AG20443 (cell line): ENCODE data around the gene ARFIP2.

ENCODE experiments used
- DNase-seq: peaks from one replicate; pipeline ENCODE4 v3.0.0; 2012; ENCODE audit warnings: low spot score, mixed read lengths

The ARFIP2 gene

GRCh38 chr11:6481924-6482275, 769 bp upstream of the ARFIP2 start:
- DNase-seq: no peak

- no peak for DNase-seq
Measured at GRCh38 chr11:6480299-6480914, 724 bp downstream of the ARFIP2 start.

DNA sequence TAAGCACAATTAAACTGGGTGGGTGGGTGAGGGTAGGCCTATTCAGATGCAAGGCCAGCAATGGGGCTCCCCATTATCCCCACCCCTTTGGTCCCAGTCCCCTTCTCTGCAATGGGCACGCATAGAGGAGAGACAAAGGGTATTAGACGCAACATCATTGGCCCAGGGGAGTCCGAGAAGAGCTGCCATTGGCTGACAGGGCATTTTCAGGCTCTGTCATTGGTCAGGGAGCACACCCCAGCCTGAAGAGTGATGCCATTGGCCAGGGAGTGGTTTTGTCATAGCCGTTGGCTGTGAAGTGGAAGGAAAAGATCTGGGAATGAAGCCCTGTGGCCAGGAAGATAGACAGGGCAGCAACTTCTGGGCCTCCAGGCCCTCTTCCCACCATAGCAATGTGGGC, 4.6 kb downstream of the ARFIP2 start:
- DNase-seq: no peak

DNA sequence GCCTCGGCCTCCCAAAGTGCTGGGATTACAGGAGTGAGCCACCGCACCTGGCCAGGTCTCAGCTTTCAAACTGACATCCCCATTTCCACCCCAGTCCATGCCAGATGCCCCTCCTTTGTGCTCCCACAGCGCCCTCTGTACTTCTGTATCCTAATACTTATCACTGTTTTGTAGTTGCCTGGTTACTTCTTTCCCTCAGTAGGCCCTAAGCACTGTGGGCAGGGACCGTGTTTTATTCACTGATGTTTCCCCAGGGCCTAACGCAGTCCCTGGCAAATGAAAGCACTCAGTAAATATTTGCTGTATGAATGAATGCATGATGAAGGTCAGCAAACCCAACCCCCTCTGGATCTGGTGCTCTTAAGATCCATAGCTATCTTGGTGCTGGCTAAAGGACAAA, 5.2 kb downstream of the ARFIP2 start:
- DNase-seq: no peak

DNA sequence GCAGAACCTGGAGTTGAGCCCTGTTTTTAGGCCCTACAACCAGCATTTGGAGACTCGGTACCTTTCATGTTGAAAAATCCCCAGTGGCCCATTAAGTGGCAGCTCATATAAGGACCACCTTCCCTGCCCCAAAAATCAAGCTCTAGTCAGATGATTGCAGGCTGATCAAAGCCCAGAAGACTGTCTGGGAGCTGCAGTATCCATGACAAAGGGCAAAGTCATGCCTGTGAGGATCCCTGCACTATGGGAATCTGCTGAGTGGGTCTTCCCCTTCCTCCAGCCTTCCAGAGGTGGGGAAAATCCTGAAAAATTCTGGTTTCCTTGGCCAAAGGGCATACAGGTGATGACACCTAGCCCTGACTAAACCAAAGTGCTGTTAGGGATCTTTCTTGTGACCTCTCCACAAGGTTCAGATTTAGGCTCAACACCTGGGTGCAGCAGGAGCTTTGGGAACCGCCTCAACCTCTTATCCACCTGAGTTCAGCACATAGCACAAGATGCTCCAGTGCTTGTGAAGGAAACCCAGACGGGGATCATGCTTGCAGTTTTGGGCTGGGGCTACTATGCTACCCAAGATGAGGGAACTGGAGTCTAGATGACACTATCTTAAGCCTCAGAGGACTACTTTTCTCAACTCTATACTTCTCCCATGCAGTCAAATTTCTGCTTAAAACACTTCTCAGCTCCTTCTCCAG, 6.2 kb downstream of the ARFIP2 start:
- DNase-seq: no peak

DNA sequence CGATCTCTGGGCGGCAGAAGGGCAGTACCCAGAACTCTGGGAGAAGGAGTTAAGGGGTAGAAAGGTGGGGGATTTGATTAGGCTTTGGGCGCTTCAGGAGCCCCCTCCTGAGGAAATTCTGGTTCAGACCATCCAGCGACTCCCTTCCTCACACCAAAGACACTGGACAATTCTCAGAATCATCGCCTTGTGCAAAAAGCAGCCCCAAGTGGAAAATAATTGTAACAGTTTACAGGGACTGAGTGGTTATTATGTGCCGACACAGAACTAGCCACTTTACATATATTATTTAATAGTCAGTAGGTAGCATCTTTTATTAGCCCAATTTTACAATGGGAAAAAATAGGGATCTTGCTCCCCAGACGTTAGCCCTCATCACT, 6.7 kb downstream of the ARFIP2 start:
- DNase-seq: no peak

DNA sequence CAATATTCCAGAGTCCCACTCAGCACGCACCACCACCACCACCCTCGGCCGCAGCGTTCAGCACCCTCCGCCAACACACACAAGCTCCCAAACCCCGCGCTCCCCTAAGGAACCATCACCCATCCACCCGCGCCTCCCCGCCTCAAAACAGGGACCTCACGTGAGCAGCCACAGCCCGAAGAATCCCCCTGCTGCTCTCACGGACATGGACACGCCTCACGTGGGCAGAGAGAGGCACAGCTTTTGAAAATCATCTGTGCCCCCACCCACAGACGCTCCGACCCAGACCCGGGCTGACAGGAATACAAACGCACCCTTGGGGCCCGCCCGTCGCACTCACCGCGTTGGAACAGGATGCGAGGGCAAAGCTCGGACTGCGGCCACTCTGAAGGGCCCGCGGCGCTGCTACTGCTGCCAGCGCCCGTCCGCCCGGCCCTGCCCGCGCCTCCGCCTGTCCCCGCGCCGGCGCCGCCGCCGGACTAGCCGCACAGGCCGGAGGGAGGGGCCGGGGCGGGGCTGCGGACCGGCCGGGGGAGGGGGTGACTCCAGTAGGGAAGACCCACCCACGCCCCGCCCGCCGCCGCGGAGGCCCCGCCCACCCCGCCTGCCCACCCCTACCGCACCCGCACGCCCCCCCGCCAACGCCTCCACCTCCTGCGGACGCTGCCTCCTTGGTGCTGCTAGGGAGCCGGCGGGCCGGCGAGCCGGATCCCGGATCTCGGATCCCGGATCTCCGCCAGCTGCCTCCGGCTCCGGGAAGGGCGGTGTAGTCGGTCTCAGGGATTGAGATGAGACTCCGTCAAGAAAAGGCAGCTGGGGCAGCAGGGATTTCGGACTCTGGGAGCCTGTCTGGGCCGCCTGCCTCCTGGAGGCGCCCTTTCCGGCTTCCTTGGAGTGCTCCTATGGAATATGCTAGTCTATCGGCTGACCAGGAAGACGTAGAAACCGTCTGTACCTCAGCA, 7.4 kb downstream of the ARFIP2 start, which contains the start of gene TRIM3:
Gene TRIM3 (minus strand): TSS at position 491 of the 962 bp plus-strand sequence. CDS start 8,246 bp downstream, outside the sequence.
- DNase-seq: peak; percentile 99

DNA sequence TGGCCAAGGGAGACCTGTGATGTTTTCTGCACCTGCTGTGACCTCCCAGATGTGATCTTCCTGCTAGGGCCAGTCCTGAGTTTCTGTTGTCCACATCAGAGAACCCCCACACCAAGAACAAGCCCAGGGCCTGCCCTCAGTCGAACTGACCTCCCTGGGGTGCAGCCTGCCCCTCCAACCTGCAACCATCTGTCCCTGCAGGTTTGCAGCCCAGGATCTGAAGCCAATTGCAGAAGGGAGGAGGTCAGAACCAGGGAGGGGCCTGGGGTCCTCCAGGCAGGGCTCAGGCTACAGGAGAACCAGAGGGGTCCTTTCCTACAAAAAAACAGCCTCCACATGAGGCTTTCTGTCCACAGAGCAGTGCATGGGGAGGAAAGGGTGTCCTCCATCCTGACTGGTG, 8.2 kb downstream of the ARFIP2 start:
- no peak for DNase-seq

DNA sequence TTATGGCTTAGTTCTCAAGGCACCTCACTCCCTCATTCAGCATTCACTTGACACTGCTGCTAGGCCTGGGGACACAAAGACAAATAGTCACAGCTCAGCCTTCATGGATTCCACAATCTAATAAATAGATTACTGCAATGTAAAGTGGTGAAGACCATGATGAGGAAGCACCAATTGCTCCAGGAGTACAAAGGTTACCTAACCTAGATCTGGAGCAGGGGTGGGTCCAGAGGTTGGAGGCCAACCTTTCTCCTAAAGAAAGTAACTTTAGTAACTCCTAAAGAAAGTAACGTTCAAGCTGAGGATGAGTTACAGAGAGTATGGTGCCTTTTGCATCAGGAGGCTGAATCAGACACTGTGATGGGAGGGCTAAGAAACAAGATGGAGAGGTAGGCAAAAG, 11.5 kb downstream of the ARFIP2 start:
- no peak for DNase-seq

DNA sequence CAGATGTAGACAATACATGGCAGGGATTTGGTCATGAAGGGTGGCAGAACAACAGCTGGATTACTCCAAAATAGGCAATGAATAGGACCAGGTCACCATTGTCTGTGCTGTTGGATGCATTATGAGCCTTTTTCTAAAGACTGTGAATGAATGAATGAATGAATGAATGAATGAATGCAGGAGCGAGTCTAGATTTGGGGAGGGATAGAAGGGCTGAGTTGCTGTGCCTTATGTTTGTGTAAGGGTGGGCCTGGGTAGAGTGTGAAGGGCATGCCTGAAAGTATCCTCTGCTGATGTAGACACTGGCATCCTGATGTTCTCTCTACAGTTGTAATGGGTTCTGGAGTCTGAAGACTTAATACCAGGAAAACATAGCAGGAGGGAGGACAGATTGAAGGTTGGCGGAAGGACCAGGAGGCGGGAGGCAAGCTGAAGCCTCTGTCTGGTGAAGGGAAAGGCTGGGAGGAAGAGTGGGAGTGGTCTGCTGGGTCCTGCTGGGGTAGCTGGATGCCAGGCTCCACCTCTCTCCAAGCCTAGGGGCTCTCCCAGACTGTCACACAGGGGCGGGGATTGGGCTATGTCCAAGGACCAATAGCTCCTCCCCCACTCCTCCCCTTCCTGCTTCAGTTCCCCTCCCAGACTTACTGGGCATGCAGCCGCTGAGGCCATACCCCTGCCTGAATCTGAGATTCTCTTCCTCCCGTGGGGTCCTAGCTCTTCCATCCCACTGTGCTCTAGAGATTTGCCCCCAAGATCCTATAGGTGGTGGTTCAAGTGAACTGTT, 12.2 kb downstream of the ARFIP2 start:
- peak; percentile 83 for DNase-seq

- DNase-seq: no peak
Measured at GRCh38 chr11:6459099-6459450, 22.1 kb downstream of the ARFIP2 start.

DNA sequence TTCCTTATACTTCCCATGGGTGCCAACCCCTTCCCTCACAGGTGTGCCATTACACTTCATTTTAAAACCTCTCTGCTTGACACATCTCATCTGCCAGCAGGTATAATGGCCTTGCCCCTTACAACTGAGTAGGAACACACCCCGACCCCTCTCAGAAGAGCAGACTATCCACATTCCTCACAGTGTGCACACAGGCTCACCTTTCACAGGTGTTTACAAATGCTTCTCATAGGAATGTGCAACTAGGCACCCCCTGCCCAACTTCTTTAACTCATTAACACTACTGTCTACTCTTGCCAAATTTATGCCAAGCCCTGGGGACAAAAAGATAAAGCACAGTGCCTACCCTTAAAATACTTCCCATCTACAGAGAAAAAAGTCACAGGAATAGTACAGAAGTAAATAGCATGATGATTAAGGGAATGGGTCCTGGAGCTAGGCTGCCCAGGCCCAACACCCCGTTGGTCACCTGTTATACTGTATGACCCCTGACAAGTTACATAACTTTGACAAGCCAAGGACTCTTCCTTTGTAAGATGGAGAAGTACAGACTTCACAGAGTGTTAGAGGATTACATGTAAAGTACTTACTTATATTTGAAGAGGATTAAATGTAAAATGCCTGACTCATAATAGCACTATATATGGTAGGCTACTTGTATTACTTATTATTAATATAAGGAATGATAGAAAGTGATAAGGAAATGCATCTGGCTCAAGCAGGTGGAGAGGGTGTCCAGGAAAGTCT, 22.6 kb downstream of the ARFIP2 start:
- DNase-seq: no peak

GRCh38 chr11:6457581-6458320, 23.4 kb downstream of the ARFIP2 start:
- DNase-seq: no peak

DNA sequence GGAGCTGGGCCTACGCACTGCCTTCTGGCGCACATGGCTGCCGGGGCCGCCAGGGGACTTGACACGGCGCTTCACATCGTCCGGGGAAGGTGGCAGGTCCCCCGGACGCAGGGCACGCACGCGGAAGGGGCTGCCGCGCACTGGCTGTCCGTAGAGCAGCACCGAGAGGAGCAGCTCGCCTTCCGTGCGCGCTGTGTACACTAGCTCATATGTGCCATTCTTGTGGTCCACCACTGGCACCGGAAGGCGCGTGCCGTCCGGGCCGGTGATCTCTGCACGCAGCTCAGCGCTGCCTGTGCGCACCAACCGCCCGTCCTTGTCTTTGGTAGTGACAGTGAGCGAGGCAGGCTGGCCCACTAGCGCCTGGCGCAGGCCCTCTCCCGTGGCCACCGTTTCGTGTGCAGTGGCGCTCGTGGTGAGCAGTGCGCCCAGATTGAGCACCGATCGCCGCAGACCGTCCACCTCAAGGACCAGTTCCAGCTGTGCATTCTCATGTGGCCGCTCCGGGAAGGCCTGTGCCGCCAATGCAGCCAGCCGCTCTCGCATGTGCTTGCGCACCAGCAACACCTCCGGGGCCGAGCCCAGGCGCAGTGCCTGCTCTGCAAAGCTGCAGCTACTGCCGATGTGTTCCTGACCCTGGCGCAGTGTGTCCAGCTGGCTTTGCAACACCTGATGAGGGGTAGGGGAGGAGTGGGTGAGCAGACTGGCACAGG, 24.6 kb downstream of the ARFIP2 start:
- no peak for DNase-seq

DNA sequence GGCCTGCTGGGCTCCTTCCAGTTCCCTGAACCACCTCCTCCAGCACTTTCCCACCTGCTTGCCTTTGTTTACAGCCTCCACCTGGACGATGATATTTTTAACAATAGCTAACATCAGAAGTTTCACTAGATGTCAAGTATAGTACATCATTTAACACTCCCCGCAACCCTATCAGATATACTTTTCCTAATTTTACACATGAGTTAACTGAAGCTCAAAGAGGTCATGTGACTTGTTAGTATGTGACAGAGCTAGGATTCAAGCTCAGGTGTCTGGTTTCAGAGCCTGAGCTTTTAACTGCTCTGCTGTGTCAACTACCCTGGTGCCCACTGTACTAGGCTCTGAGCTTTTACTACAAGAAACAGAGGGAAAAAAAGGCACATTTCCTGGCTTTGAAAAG, 26.1 kb downstream of the ARFIP2 start:
- DNase-seq: no peak

DNA sequence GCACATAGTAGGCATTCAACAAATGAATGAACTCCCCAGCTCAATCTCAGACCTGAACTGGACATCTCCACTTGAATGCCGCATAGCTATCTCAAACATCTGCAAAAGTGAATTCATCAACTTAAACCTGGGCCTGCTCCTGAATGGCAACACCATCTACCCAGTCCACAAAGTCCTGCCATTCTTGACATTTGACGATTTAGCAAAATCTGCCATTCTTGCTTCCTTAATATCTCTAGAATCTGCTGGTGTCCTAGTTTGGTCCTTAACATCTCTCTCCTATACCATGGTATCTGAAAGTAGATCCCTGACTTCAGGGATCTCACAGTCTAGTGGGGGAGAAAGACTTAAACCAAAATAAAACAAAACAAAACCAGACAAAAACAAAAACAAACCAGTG, 28.0 kb downstream of the ARFIP2 start:
- no peak for DNase-seq

DNA sequence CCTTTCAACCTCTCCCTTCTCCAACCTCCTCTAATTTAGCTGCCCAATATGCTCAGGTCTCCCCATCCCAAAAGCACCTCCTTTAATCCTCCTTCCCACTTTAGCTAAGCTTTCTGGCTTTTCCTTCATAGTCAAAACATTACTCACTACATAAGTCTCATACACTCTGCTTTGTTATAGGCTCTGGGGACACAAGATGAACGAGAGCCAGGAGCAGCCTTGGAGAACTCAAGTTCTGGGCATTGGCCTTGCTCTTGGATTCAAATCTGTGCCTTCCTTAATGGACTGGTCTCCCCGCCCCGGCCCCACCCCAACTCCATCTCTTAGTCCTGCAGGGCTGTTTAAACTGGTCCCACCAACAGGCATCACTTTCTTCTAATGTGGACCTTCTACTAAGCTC, 28.9 kb downstream of the ARFIP2 start:
- peak; percentile 57 for DNase-seq

- DNase-seq: no peak
Measured at GRCh38 chr11:6448574-6448973, 32.6 kb downstream of the ARFIP2 start.

DNA sequence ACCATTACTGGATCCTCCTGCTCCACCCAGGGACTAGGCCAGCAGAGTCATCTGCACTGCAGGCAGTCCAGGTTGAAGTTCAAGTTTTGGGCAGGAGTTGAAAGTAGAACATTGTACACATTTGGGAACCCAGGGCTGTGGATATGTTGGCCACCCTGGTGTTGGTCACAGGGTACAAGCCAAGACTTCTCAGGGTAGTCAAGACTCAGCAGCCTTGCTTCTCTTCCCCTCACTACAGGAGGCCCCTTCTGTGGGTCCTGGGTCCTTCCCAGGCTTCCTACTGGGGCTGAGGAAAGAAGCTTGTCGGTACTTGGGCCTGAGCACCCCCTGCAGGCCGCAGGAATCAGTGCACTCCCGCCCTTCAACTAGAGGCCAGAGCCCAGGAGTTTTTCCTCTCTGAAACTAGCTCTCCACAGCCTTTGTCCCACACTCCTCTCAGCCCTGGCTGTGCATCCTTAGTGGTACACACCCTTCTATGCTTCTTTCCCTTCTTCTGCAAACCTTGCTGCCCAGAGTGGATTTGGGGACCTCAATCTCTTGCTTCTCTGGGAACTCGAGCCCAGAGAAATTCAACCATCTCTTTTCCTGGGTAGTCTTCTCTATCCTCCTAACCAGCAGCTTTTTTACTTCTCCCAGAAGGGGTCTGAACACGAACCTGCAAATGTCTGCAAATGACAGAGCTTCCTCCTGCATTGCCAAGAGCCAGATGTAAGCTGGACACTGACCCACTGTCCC, 37.7 kb downstream of the ARFIP2 start:
- peak; percentile 85 for DNase-seq
